Measurements from ENCODE around the gene OXA1L.

OXA1L gene

DNA sequence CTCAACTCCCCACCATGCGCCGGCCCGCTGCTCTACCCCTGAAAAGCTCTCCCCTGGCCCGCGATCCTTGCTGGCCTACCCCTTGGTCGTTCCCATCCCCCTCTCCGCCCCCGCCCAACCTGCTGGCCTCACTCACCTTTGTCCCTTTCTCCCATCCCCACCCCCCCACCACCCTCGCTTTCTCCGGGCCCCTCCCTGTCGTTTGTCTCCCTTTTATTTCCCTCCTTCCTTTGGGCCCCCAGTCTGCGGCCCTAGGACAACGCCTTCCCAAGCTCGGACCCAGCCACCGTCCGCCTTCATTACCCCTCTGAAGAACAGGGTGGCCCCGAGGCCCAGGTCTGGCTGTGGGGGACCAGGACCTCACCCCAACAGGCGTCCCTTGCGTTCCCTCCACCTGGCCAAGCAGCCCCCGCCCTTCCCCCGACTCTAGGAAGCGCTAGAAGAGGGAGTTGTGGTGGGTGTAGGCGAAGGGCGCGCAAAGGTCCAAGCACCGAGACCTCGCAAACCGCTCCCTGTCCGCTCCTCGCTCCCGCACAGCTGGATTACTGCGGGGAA lies 55.6 kb downstream of the OXA1L start:
- no peak overlapping the region for H3K4me3 ChIP-seq (ENCODE audit: low read depth, low read length)
- TF ChIP-seq, protein P1, sequence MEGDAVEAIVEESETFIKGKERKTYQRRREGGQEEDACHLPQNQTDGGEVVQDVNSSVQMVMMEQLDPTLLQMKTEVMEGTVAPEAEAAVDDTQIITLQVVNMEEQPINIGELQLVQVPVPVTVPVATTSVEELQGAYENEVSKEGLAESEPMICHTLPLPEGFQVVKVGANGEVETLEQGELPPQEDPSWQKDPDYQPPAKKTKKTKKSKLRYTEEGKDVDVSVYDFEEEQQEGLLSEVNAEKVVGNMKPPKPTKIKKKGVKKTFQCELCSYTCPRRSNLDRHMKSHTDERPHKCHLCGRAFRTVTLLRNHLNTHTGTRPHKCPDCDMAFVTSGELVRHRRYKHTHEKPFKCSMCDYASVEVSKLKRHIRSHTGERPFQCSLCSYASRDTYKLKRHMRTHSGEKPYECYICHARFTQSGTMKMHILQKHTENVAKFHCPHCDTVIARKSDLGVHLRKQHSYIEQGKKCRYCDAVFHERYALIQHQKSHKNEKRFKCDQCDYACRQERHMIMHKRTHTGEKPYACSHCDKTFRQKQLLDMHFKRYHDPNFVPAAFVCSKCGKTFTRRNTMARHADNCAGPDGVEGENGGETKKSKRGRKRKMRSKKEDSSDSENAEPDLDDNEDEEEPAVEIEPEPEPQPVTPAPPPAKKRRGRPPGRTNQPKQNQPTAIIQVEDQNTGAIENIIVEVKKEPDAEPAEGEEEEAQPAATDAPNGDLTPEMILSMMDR (IDR thresholded peaks at IDR 0.05; ENCODE audit: low read depth, low read length), result no peak
